Lower lobe of right lung (tissue), 2 donors: ENCODE measurements around the gene ENTPD7. TPM values are rescaled to one million over a fixed set of nuclear protein-coding genes. Genes with fewer than 3 reads are reported as not detected.

Source experiments
- ATAC-seq, 2 donors: fragments of 200-7000 bp; cut with Tn5 transposase; one replicate each; pipeline ENCODE4 v1.9.1; 2020 to 2022; ENCODE audit warnings: mild to moderate bottlenecking in 2 of 2, moderate library complexity in 2 of 2
- DNase-seq: peaks from one replicate; pipeline ENCODE4 v3.0.0-alpha.2; 2020
- H3K27ac ChIP-seq: fragments of 200-600 bp; one replicate; pipeline ENCODE4 v1.8.0; 2022
- H3K27me3 ChIP-seq: fragments of 200-600 bp; one replicate; pipeline ENCODE4 v1.8.0; 2022; ENCODE audit warnings: low read depth
- H3K36me3 ChIP-seq: fragments of 200-600 bp; one replicate; pipeline ENCODE4 v1.8.0; 2022; ENCODE audit warnings: mild to moderate bottlenecking
- H3K4me1 ChIP-seq: fragments of 200-600 bp; one replicate; pipeline ENCODE4 v1.8.0; 2022
- H3K4me3 ChIP-seq: fragments of 200-600 bp; one replicate; pipeline ENCODE4 v1.8.0; 2022; ENCODE audit warnings: mild to moderate bottlenecking
- H3K9me3 ChIP-seq: fragments of 200-600 bp; one replicate; pipeline ENCODE4 v1.8.0; 2022
- intact Hi-C: fragments of 100-400 bp; cut with DNase I; formaldehyde crosslinking; loops from one replicate; pipeline ENCODE4 v1.11.0; 2022
- total RNA-seq: library from RNA; stranded (reverse); fragmentation: NEBNext Ultra II Directional; extraction: Animal tissue kit (Norgen Biotek cat#: 25700); gene quantifications from one replicate; pipeline ENCODE4 v1.2.1, GENCODE V29; 2021
- TF ChIP-seq, protein P1 (sequence below): fragments of 200-600 bp; IDR thresholded peaks from one replicate; pipeline ENCODE4 v1.8.0; 2022; ENCODE audit warnings: antibody characterized with exemption, mild to moderate bottlenecking
- donor health status: DM: no; HTN: yes; CAD: no; lungs with severe emphysema.

Gene ENTPD7
- total RNA-seq, 1 donor from 2014 or later, result 8.1 TPM

DNA sequence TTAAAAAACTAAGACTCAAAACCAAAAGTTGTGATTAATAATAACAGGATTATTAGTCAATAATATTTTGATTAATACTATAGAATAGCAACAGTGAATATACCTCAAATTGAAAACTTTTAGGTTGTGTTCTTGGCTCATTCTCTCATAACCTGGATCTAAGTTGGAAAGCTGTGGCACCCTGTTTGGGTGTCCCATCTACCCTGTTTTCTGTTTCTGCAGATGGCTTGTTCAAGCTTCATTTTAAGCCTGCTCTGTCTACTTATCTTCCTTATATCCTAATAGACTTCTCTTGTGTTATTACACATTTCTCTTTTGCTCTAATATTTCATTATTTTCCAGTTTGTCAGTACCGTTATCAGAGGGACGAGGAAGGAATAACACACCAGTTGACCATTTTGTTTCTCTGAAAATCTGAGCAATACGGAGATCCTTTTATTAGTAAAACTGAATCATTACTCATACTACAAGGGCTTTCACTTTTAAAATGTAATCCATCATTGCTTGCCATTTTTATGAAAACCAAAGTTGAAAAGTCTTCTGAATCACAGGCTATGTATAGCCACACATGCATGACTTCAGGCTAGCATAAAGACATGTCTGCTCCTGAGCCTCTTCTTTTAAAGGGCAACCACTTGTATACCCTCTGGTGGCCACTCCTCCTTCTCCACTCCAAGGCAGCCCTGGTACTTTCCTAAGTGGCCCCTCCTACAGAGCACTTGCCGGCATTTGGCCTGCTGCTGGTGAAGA, 50.3 kb downstream of the ENTPD7 start:
- TF ChIP-seq, protein P1, sequence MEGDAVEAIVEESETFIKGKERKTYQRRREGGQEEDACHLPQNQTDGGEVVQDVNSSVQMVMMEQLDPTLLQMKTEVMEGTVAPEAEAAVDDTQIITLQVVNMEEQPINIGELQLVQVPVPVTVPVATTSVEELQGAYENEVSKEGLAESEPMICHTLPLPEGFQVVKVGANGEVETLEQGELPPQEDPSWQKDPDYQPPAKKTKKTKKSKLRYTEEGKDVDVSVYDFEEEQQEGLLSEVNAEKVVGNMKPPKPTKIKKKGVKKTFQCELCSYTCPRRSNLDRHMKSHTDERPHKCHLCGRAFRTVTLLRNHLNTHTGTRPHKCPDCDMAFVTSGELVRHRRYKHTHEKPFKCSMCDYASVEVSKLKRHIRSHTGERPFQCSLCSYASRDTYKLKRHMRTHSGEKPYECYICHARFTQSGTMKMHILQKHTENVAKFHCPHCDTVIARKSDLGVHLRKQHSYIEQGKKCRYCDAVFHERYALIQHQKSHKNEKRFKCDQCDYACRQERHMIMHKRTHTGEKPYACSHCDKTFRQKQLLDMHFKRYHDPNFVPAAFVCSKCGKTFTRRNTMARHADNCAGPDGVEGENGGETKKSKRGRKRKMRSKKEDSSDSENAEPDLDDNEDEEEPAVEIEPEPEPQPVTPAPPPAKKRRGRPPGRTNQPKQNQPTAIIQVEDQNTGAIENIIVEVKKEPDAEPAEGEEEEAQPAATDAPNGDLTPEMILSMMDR, result no peak
- intact Hi-C loops, result no loop called here
- Histone ChIP-seq H3K36me3 (peaks cover 72% of the 10 kb centered on the region), H3K27ac (no peak overlapping the region), H3K27me3 (no peaks in the 10 kb centered on the region), H3K4me1 (no peaks in the 10 kb centered on the region), H3K9me3 (no peaks in the 10 kb centered on the region), H3K4me3 (no peak overlapping the region)
- DNase-seq, result no peak
- ATAC-seq, result peak; percentile 57 to 62

DNA sequence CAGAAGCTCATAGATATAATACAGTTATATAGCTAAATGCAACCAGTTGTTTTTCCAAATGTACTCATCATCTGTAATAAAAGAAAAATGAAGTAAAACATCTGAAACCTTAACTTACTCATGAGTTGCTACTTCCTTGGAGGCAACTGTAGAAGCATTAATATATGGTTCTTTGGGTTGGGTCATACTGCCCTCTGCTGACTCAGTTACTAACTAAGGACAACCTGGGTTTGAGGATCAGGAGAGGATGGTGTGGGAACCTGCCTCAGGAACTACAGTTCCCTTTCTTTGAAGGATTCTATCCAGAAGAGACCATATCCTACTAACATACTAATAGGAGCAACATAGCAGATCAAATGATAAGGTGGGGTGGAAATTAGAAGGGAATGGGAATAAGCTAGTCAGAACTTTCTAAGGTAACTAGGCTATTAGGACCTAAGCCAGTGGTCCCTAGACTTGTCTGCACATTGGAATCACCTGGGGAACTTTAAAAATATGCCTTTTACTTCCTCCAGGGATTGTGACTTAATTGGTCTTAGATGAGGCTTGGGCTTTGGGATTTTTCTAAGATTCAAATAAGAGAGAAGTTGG, 51.9 kb downstream of the ENTPD7 start:
- no peaks in the 10 kb centered on the region for H3K4me1 ChIP-seq
- no peak for DNase-seq
- H3K27me3 ChIP-seq, result no peaks in the 10 kb centered on the region
- no peak overlapping the region for H3K27ac ChIP-seq
- TF ChIP-seq, protein P1, result peak; percentile 45
- intact Hi-C loops, result no loop called here
- peak; percentile 68 to 77 for ATAC-seq
- H3K4me3 ChIP-seq, result no peak overlapping the region
- no peaks in the 10 kb centered on the region for H3K9me3 ChIP-seq
- peaks cover 74% of the 10 kb centered on the region for H3K36me3 ChIP-seq

DNA sequence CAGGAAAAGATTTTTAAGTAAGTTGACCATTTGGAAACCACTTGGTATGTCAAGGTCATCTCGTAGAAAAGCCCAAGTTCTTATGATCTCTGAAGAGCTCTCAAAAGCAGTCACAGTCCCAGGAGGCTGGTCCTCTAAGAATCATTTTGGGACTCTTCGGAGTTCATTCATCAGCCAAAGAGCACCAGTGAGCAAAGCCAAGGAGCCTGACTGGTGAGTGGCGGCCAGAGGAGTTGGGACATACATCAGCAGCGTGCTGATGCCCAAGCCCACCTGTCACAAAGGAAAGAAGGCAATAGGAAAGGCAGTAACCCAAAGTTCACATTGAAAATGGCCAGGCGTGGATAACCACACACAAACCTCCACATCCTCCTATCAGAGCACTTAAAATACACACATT, 55.1 kb downstream of the ENTPD7 start:
- ATAC-seq (no peak), DNase-seq (no peak)
- peaks cover 88% of the 10 kb centered on the region for H3K36me3 ChIP-seq
- H3K4me3 ChIP-seq, result no peak overlapping the region
- no peaks in the 10 kb centered on the region for H3K4me1 ChIP-seq
- H3K27me3 ChIP-seq, result no peaks in the 10 kb centered on the region
- TF ChIP-seq, protein P1, result no peak
- no peak overlapping the region for H3K27ac ChIP-seq
- H3K9me3 ChIP-seq, result no peaks in the 10 kb centered on the region
- intact Hi-C loops, result no loop called here

DNA sequence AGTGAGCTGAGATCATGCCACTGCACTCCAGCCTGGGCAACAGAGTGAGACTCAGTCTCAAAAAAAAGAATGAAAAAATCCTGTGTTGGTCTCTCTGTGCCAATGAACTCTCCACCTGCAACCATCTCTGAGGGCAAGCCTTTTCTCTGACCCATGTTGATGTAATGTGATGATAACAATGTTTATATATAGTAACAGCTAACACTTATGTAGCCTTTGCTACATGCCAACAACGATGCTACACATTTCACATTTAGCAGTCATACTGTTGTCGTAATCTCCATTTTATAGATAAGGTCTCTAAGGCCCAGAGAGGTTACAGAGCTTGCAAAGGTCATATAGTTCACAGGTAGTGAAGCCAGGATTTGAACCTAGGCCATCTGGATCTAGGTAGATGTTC, 61.1 kb downstream of the ENTPD7 start:
- H3K4me3 ChIP-seq, result no peak overlapping the region
- ATAC-seq, result no peak
- peaks cover 100% of the 10 kb centered on the region for H3K36me3 ChIP-seq
- no peaks in the 10 kb centered on the region for H3K27me3 ChIP-seq
- H3K4me1 ChIP-seq, result no peaks in the 10 kb centered on the region
- no peaks in the 10 kb centered on the region for H3K9me3 ChIP-seq
- no peak overlapping the region for H3K27ac ChIP-seq
- no peak for DNase-seq
- intact Hi-C loops, result no loop called here
- TF ChIP-seq, protein P1, result no peak

DNA sequence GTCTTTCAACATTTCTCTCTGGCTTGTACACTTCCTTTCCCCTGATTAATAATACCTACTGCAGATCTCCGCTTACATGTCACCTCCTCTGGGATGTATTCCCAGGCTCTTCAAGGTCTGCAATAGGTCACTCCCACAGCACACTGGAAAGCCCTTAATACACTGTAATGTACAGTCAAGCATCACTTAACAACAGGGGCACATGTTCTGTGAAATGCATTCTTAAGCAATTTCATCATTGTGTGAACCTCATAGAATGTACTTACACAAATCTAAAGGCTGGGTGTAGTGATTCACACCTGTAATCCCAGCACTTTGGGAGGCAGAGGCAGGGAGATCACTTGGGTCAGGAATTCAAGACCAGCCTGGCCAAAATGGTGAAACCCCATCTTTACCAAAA, 70.7 kb downstream of the ENTPD7 start:
- H3K4me3 ChIP-seq, result no peak overlapping the region
- DNase-seq (no peak), ATAC-seq (peak; percentile 1 to 23)
- H3K4me1 ChIP-seq, result peaks cover 38% of the 10 kb centered on the region
- intact Hi-C loops, result no loop called here
- TF ChIP-seq, protein P1, result no peak
- no peaks in the 10 kb centered on the region for H3K9me3 ChIP-seq
- H3K27me3 ChIP-seq, result no peaks in the 10 kb centered on the region
- no peak overlapping the region for H3K27ac ChIP-seq
- H3K36me3 ChIP-seq, result peaks cover 37% of the 10 kb centered on the region
